Measurements from ENCODE around the gene F2R. TPM values are rescaled to one million over a fixed set of nuclear protein-coding genes. Genes with fewer than 3 reads are reported as not detected.

F2R gene
- total and polyA plus RNA-seq, 2 of the 13 experiments (the other 11 are each of a cell fraction or from before 2014, with no cell fraction given) = 8.3 to 12.3 TPM

GRCh38 chr5:76709762-76710161 lies 6.2 kb upstream of the F2R start:
- Histone ChIP-seq H3K27me3 (ENCODE audit: control insufficient read depth in 1 of 2, insufficient read depth in 2 of 2, low read length in 2 of 2) (no peaks in the 10 kb centered on the region), H3K27ac (ENCODE audit: extremely low read length, insufficient read depth, low read length) (no peak overlapping the region), H3K36me3 (replicated peaks in 1 of 2; ENCODE audit: control insufficient read depth in 1 of 2, insufficient read depth in 2 of 2, low read length in 2 of 2) (peaks cover 0 to 2% of the 10 kb centered on the region in 2 experiments; a peak in 2 of 5 replicates), H3K9ac (ENCODE audit: insufficient read depth, low read depth, low read length) (no peak overlapping the region), H3K4me3 (replicated peaks in 1 of 3; ENCODE audit: insufficient read depth in 1 of 3, low read depth in 2 of 3, low read length in 3 of 3) (no peak overlapping the region), H3K4me2 (ENCODE audit: low read depth, low read length) (no peak overlapping the region), H3K4me1 (ENCODE audit: insufficient read depth, low read length) (0 out of 2 replicates have a peak, but pooled peaks cover under 1% of the 10 kb centered on the region), H2AFZ (ENCODE audit: low read length) (no peak overlapping the region), H4K20me1 (ENCODE audit: insufficient read depth, low read length) (no peaks in the 10 kb centered on the region), H3K79me2 (ENCODE audit: insufficient read depth, low read length) (no peaks in the 10 kb centered on the region), H3K9me3 (ENCODE audit: low read length) (no peaks in the 10 kb centered on the region)
- BruUV-seq (replicated peaks) = no TSS peak
- WGBS (ENCODE audit: low lambda C conversion rate) = 98% methylated on average over 2 of the region's 2 CpGs
- no peak for ATAC-seq
- CTCF ChIA-PET (ENCODE audit: low intra/inter-chr PET ratio, low total read pairs) = no interaction called here
- DNase-seq (ENCODE audit: low spot score) = no peak
- FAIRE-seq = no peak
- TF ChIP-seq HDAC2 (CRISPR knock-in tag; IDR thresholded peaks at IDR 0.05) = no peak
- TF ChIP-seq ZBTB7A (CRISPR knock-in tag; IDR thresholded peaks at IDR 0.05) = no peak
- TF ChIP-seq SNAPC5 (CRISPR knock-in tag; IDR thresholded peaks at IDR 0.05; ENCODE audit: borderline replicate concordance) = no peak
- no peak for TF ChIP-seq HNRNPUL1 (IDR thresholded peaks at IDR 0.05; ENCODE audit: low read depth, low read length)
- no peak for TF ChIP-seq NR1H2 (CRISPR knock-in tag; IDR thresholded peaks at IDR 0.05; ENCODE audit: borderline replicate concordance, low read depth)
- TF ChIP-seq TBP (CRISPR knock-in tag; IDR thresholded peaks at IDR 0.05) = no peak
- TF ChIP-seq FOXK1 (CRISPR knock-in tag; IDR thresholded peaks at IDR 0.05; ENCODE audit: borderline replicate concordance, low read depth) = no peak
- no peak for TF ChIP-seq ZNF496 (CRISPR knock-in tag; IDR thresholded peaks at IDR 0.05; ENCODE audit: insufficient replicate concordance)
- no peak for TF ChIP-seq SOX13 (IDR thresholded peaks at IDR 0.05)
- no peak for TF ChIP-seq SOX13 (CRISPR knock-in tag; conservative IDR thresholded peaks at IDR 0.05 in 1 of 2, IDR thresholded peaks at IDR 0.05 in 1 of 2)
- no peak for TF ChIP-seq ZNF792 (CRISPR knock-in tag; IDR thresholded peaks at IDR 0.05)
- TF ChIP-seq, protein P1, sequence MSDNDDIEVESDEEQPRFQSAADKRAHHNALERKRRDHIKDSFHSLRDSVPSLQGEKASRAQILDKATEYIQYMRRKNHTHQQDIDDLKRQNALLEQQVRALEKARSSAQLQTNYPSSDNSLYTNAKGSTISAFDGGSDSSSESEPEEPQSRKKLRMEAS (IDR thresholded peaks at IDR 0.05) = no peak
- TF ChIP-seq SIX1 (CRISPR knock-in tag; IDR thresholded peaks at IDR 0.05; ENCODE audit: borderline replicate concordance) = no peak
- no peak for TF ChIP-seq ZEB1 (IDR thresholded peaks at IDR 0.05; ENCODE audit: insufficient replicate concordance, low read depth)
- no peak for TF ChIP-seq NR2C2 (CRISPR knock-in tag; IDR thresholded peaks at IDR 0.05; ENCODE audit: borderline replicate concordance)
- no peak for TF ChIP-seq PHF5A (CRISPR knock-in tag; IDR thresholded peaks at IDR 0.05; ENCODE audit: low read depth, unreplicated experiment)
- TF ChIP-seq ZNF263 (CRISPR knock-in tag; IDR thresholded peaks at IDR 0.05) = no peak
- no peak for TF ChIP-seq POGK (CRISPR knock-in tag; conservative IDR thresholded peaks at IDR 0.05)
- TF ChIP-seq RAD51 (IDR thresholded peaks at IDR 0.05; ENCODE audit: borderline replicate concordance) = no peak
- no peak for TF ChIP-seq EEA1 (CRISPR knock-in tag; IDR thresholded peaks at IDR 0.05; ENCODE audit: borderline replicate concordance)
- intact Hi-C loops (cut with micrococcal nuclease; ENCODE audit: unreplicated experiment) = no loop called here
- POLR2A ChIA-PET = no interaction called here
- in situ Hi-C loops (cut with HindIII; ENCODE audit: extremely low pct_ligation_motif_present, low pct_unique_long_range_greater_than_20kb) = no loop called here
